NCI-H1436 treated with DMSO at 0.1 percent for 48 hours (cell line): ENCODE results near the gene ZNF740.
"Not testable (repeated sequence)": the region's sequence is repeated elsewhere in the genome, so short reads cannot be mapped to it uniquely, and the experiment has no call there.

ENCODE experiments used
- DNase-seq: peaks from one replicate; lab custom pipeline; 2025; lab: John Stamatoyannopoulos, UW

Gene ZNF740

DNA sequence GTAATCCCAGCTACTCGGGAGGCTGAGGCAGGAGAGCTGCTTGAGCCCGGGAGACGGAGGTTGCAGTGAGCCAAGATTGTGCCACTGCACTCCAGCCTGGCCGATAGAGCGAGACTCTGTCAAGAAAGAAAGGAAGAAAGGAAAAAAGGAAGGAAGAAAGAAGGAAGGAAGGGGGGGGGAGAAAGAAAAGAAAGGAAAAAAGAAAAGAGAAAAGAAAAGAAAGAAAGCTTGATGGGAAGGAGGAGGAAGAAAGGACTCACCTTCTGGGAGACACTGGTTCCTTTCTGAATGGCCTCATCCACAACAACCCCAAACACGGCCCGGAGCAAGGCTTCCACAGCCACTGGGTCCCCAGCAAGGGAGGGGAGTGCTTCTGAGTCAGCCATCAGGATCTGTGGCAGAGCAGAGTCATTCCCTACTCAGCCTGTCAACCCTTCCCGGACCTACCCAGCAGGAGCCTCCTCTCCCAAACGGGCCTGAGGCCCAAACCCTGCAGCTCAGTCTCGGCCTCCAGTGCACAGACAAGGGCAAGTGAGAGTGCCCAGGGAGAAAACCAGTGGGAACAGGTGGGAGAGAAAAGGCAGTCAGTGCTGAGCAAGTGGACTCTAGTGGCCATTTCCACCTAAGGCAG is 7.3 kb upstream of the ZNF740 start:
- DNase-seq = no peak

DNA sequence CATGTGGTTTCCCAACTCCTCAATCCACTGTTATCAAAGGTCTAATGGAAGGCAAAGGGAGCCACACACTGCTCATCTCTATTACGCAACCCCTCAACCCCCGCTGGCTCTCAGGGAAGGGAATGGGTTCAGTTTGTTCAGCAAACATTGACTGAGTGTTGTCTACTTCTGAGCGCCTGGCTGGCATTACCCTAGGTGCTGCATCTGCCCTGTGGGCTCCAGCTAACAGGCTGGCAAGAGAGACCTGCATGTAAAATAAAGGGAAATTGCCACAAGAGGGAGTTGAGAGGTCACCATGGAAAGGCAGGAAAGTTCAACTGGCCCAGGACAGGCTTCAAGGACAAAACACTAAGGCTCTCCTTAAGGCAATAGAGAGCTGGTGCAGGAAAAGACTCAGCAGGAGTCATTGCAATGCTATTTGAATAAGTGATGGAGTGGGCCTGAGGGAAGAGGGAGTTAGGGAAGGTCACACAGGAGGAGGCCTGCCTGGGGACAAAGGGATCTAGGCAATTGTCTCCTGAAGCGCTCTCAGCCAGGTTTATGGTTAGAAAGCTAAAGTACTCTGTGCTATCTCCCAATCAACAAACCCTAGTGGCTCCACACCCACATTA is 5.5 kb upstream of the ZNF740 start:
- no peak for DNase-seq

DNA sequence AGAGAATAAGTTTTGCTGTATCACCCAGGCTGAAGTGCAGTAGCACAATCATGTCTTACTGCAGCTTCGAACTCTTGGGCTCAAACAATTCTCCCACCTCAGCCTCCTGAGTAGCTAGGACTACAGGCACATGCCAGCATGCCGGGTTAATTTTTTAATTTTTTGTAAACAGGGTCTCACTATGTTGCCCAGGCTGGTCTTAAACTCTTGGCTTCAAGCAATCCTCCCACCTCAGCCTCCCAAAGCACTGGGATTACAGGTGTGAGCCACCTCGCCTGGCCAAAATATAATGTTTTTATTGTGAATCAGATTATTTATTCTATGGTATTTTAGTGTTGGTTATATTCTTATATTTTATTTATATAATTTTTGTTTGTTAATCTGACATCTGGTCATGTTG is 3.8 kb upstream of the ZNF740 start:
- no peak for DNase-seq

DNA sequence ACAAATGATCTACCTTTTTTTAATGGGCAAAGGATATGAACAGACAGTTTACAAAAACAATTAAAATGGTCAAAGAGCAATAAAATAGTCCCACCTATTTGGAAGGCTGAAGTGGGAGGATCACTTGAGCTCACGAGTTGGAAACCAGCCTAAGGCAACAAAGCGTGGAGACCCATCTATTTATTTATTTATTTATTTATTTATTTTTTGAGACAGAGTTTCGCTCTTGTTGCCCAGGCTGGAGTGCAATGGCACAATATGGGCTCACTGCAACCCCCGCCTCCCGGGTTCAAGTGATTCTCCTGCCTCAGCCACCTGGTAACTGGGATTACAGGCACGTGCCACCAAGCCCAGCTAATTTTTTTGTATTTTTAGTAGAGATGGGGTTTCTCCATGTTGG is 3.1 kb upstream of the ZNF740 start:
- DNase-seq = not testable (repeated sequence)

DNA sequence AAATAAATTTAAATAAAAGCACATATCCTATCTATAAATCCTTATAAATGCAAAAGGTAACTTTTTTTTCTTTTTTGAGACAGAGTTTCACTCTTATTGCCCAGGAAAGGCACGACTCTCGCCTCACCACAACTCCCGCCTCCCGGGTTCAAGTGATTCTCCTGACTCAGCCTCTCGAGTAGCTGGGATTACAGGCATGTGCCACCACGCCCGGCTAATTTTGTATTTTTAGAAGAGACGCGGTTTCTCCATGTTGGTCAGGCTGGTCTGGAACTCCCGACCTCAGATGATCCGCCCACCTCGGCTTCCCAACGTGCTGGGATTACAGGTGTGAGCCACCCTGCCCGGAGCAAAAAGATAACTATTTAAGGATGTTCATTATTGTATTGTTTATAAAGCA is 1.7 kb upstream of the ZNF740 start:
- not testable (repeated sequence) for DNase-seq

DNA sequence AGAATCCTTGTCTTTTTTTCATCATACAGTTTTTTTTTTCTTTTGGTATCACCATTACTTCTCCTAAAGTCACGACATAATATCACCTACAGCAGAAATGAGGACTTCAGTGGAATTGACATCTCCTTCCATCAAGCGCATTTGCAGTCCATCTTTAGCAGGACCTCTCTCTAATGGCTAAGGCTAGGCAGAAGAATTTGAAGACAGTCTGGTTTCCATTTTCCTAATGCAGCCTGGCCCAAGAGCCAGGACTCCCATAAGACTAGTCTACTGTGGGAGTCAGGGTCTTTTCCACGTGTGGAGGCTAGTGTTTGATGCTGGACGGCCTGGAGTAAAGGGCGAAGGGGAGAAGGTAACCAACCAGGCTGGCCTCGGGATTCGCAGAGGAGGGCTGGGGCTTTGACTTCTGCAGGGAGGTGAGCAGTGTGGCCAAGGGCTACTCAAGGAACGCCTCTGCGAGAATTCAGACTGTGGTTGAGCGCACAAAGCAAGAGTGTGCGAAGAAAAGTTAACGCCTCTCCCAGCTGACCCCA is 769 bp upstream of the ZNF740 start:
- no peak for DNase-seq

DNA sequence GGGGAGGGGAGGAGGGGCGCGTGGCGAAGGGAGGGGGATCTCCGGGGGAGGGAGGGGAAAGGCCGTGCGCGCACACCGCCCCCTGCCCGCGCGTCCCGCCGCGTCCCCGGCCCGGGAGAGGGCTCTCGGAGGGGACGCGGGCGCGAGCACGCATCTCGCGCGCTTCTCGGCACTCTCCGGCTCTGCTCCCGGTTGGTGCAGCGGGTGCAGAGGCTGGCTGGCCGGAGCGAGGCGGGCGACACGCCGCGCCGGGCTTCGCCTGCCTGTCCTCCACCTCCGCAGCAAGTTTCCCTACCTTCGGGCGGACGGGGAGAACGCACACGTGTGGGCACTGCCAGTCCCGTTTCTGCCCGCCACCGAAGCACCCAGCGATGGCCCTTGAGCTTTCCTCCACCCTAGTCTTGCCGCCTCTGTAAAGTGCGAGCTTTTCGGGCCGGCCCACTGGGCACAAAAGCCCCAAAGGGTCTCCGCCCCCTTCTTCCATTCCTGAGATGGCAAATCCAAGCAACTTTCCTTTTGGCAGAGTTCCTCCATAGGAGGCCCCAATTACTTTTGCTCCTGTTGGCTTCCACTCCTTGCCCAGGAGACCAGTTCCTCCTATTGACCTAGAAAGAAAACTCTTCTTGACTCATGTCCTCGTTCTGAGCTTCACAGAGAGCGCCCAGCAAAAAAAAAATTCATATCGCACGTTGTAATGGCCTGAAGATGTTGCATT is 566 bp downstream of the ZNF740 start:
- DNase-seq = no peak

DNA sequence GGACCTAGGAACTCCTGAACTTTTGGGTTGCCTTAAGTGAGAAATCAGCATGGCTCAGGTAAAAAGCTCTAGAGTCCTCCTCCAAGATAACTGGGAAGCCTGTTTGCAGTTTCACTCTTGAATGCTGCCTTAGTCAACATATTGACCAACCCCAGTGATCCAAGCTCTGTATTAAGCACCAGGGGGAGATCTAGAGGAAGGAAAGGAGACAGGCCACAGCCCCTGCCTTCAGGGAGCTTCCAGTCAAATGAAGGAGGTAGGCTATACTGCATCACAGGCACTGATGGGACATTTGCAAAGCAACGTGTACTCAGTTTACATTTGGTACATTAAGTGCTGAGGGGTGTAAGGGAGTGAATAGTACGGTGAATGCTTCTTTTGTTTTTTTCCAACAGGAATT is 1.4 kb downstream of the ZNF740 start:
- no peak for DNase-seq

DNA sequence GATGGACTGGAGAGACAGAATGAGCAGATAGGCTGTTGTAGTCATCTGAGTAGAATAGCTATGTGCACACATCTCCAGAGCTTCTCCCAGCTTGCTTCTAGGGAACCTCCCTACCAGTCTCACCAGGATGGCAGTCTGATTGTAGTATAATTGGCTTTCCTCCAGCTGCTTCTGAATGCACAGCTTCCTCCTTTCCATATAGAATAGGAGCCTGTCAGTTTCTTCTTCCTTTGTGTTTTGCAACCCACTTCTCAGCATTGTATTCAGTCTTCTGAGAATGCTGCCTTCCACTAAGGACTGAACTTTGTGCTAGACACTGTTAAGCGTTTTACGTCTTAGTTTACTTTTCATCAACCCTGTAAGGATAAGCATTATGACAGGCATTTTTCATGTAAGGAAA is 2.4 kb downstream of the ZNF740 start:
- DNase-seq = no peak

DNA sequence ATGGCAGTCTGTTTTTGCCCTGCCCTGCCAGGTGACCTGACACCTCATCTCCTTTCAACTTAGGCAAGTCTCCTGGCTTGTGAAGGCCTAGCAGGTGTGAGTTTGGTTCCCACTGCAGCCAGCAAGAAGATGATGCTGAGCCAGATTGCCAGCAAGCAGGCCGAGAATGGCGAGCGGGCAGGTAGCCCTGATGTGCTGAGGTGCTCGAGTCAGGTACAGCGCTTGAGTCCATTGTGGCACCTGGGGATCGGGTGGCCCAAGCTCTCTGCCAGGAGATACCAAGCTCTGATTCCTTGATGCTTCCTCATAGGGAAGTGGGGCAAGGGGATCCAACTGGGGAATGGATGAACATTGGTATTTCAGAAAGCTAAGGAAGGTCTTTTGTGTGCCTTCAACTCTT is 4.3 kb downstream of the ZNF740 start:
- DNase-seq = no peak

DNA sequence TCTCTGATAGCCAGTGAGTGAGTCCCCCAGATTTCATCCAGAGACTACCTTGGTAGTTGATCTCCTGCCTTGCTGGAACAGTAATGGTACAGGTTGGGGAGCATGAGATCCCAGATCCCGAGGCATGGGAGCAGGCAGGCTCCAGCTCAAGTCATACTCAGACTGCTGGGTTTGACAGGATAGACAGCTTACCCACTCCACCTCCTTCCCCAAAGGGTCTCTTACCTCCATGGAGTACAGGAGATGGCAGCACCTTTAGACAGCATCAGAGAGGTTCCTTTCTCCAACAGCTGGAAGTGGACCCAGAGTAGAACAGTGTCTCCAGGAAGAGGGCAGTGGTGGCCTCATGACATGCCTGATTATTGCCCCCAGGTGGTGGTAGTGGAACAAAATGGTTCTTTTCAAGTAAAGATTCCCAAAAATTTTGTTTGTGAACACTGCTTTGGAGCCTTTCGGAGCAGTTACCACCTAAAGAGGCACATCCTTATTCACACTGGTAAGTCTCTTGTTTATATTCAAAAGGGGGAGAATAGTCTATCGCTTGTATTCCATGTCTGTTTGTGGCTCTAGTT is 5.1 kb downstream of the ZNF740 start:
- no peak for DNase-seq

DNA sequence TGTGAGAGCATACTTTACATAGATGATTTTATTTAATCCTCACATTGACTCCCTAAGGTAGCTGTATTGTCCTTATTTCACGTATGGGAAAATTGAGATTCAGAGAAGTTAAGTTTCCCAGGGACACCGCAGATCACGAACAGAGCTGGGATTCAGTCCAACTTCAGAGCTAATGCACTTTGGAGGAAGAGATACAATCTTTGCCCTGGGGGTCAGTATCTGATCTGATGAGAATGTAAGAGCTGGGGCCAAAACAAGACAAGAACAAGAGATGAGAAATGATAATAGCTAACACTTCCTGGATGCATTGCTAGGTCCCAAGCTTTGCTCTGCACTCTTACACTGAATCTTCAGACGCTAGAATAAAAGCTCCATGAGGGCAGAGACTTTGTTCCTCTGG is 6.2 kb downstream of the ZNF740 start:
- DNase-seq = no peak

DNA sequence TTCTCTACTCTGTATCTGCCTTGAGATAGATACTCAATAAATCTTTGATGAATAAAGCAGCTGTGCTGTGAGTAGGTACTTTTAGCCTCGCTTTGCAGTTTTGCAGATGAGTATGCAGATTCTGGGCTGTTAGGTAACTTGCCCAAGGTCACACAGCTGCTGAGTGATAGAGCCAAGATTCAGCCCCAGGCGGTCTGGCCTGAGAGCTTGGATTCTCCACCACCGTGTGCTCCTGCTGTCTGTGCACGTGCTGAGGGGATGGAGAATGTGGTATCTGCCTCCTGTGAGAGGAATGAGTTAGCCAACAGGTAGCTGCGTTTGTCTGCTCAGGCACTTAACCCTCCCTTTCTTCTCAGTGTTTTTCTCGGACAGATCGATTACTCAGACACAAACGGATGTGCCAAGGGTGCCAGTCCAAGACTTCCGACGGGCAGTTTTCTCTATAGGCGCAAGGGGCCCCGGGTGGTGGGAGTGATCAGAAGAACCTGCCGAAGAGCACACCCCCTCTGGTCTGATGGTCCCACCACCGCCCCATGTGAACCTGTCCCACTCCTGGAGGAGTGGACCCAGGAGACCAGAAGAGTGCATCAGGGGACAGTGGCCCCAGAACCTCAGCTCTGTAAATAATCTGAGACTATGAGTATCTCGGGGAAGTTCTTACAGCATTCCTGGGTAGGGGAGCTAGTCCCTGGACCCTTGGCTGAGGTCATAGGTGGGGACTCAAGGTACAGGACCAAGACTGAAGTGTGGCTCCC is 6.8 kb downstream of the ZNF740 start:
- no peak for DNase-seq

DNA sequence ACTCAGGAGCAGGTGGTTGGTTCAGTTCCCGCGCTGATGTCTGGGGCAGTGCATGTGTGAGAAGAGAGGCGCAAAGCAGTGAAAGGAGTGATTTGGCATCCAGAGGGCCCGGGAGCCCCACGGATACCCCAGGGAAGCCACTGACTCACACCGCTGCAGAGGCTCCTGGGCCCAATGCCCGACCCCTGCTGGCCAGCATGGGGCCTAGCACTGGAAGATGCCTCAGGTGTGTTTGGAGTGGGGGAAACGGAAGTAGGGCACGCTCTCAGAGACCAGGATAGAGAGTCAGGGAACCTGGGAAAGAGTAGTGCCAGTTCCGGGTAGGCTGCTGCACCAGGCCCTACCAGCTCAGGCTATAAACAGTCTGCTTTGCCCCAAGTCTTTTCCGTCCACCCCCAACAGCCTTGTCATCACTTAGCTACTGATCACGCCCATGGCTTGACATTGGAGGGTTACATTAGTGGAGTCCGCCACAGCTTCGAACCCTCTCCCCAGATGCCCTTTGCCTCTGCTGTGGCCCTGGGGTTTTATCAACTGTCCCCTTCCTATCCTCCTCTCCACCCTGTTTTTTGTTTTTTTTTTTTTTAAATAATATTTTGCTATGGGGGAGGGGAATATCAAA is 9.7 kb downstream of the ZNF740 start:
- no peak for DNase-seq

DNA sequence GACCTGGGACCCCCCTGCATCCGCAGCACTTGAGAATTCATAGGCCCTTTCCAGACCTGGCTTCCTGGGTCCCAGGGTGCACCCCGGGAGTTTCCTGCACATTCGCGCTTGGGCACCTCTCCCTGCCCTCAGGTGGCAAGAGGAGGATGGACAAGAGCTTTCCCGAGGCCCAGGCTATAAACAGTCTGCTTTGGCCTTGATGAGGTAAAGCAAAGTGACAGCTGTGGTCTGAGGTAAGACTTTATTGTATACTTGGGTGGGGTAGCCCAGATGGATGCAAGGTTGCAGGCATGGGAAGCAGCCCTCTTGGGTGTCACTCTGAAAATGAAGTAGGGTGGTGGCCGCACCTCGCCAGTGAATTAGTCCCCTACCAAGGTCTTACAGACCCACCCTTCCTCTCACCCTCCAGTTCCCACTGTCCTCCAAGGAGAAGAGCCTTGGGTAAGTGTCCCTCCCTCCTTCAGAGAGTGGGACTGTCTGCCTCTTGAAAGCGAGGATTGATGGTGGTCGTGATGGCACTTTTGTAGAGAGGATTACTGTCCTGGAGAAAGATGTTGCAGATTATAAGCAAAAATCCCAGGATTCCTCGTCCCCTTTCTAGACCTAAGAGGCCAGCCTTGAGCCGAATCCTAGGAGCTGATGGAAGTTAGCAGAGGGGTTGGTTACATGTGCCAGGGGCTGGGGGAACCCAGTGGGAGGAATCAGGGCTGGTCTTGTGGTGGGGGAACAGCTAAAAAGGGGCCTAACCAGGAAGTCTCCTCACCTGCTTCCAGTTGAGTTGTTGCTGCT is 10.8 kb downstream of the ZNF740 start:
- DNase-seq = no peak

DNA sequence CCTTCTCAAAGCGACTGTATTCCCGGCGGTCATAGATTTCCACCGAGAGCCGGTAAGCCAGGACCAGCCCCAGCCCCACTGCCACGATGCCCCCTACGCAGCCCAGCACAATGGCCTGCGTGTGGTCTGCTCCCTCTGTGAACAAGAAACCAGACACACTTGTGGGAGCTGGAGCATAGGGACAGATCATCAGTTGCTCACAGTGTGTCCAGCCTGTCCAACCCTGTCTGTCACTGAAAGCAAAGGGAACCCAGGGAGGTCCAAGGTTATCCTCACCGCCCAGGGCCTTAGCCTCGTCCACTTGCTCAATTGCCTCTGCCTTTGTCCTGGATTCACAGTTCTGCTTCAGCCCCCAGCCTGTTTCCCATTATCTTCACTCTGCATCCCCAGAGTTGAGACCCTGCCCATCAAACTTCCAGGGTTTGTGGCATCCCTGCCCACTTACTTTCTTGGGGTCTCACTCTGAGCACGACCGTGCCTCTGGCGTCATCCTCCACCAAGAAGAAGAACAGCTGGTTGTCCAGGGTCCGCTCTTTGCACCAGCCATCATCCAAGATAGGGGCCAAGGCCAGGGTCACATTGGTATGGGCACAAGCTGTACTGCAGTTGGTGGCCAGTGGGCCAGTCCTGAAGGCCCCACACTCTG is 11.5 kb downstream of the ZNF740 start:
- no peak for DNase-seq

DNA sequence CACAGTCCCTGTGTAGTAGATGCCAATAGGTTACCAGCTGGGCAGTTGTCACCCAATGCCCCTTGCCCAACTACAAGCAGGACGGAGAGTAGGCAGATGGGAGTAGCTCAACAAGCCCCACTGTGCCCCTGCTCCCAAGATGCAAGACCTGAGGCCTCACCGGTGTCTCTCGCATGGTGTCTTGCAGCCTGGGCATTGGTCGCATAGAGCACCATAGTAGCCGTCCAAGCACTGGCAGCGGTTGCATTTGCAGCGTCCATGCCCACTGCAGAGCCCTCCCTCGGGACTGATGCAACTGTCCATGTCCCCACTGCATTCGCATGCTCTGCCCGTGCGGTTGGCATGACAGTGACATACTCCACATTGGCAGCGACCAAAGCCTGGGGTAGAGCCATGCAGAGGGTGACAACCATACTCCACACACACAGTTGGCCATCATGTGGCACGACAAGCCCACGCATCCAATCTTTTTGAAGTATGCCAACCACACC is 12.1 kb downstream of the ZNF740 start:
- DNase-seq = no peak

DNA sequence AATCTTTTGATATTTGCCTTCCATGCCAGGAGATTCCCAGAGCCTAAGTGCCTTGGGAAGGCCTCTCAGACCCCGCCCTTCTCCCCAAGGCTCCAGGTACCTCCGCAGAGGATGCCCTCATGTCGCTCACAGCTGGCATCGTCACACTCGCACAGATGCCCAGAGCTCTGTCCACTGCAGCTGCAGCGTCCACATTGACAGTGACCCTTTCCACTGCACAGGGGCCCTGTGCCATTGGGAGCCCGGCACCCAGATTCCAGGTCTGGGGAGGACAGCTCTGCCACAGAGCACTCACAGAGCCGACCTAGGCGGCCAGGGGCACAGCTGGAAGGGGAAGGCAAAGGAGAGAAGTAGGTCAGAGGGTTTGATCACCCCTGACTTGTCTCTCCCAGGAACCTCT is 12.5 kb downstream of the ZNF740 start:
- no peak for DNase-seq

DNA sequence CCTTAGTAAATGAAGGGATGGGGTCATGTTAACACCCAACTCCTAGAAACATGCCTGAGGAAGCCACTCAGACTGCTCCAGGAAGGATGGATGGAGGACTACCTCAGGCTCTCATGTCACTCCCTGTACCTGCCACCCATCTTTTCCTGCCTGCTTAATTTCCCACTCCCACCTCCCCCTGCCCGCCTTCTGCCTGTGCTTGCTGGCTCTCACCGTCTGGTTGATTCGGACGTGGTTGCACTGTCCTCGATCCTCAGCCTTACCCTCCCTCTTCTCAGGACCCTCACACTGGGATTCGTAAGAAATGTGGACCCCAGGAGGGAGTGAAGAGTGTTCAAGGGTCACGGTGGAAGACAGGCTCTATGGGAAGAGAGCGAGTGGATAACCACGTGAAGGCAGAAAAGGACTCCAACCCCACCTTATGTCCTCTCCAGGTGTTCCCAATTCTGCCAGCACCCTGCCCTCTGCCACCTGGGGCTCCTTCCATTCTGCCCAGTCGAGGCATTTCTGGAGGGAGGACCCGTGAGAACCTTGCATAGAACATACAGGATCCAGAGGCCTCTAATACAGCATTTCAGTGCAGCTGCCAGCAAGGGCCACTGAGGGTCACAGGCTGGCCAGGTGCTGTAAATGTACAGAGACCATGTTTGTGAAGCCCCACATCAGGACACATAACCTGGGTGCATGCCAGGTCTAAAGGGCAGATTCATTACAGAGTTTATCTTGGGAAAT is 13.6 kb downstream of the ZNF740 start:
- DNase-seq = no peak

DNA sequence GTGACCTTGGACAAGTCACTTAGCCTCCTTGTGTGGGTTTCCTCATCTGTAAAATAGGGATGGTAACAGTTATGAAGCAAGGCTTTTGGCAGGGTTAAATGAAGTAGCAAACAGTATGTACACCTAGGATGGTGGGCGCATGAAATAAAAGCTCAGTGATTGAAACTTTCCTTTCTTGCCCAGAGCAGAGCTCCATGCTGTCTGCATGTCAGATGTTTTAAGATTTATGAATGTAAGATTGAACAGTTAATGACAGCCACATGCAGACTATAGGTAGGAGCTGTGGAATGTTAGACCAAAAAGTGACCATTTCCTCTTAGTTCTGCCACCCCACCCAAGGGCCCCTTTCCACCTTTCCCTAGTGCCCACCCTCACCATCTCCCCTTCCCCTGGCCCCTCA is 14.5 kb downstream of the ZNF740 start:
- no peak for DNase-seq
